Thyroid gland (tissue), 4 donors: ENCODE data around the gene SH3RF3.

Experiments used
- CTCF ChIP-seq, 6 experiments: fragments of 200-600 bp in 3 of 6; fragments of 450-650 bp in 3 of 6; sonication (generic) in 3 of 6; IDR thresholded peaks; one replicate each; pipeline ENCODE4 v1.5.1; 2016 to 2019; ENCODE audit warnings: antibody characterized with exemption in 6 of 6, mild to moderate bottlenecking in 2 of 6, inconsistent platforms in 1 of 6, moderate library complexity in 1 of 6
- POLR2A ChIP-seq, 2 donors: fragments of 450-650 bp; IDR thresholded peaks; one replicate each; pipeline ENCODE4 v1.6.1; 2017; ENCODE audit warnings: antibody characterized with exemption in 2 of 2, mild to moderate bottlenecking in 2 of 2, moderate library complexity in 1 of 2

GRCh38 chr2:109271920-109272319 is 142.9 kb downstream of the SH3RF3 start:
- TF ChIP-seq POLR2A (IDR thresholded peaks at IDR 0.05) = no peak
- TF ChIP-seq CTCF (IDR thresholded peaks at IDR 0.05) = no peak
